SK-N-SH treated with all-trans-retinoic acid at 6 μM for 48 hours (cell line): ENCODE measurements around the gene RBM33.

ENCODE experiments used
- ATAC-seq: fragments of 200-7000 bp; cut with Tn5 transposase; 3 replicates; pipeline ENCODE4 v1.9.1; 2020; ENCODE audit warnings: mild to moderate bottlenecking, moderate library complexity
- CSDC2 ChIP-seq: fragments of 250-450 bp; sonication (Bioruptor Pico); IDR thresholded peaks from 2 replicates; pipeline ENCODE4 v1.5.0; 2020; ENCODE audit warnings: mild to moderate bottlenecking, moderate library complexity
- CSRNP3 ChIP-seq: fragments of 250-450 bp; sonication (Bioruptor Pico); IDR thresholded peaks from 2 replicates; pipeline ENCODE4 v1.5.1; 2021; ENCODE audit warnings: mild to moderate bottlenecking, moderate library complexity
- ESRRG ChIP-seq: fragments of 250-450 bp; sonication (Bioruptor Pico); IDR thresholded peaks from 2 replicates; pipeline ENCODE4 v1.6.1; 2021; ENCODE audit warnings: mild to moderate bottlenecking
- GLIS3 ChIP-seq: fragments of 250-450 bp; sonication (Bioruptor Pico); IDR thresholded peaks from 2 replicates; pipeline ENCODE4 v1.5.0; 2020; ENCODE audit warnings: mild to moderate bottlenecking, moderate library complexity
- ISL1 ChIP-seq: fragments of 250-450 bp; sonication (Bioruptor Pico); IDR thresholded peaks from 2 replicates; pipeline ENCODE4 v2.1.2; 2022; ENCODE audit warnings: mild to moderate bottlenecking, moderate library complexity
- OSR1 ChIP-seq: fragments of 250-450 bp; sonication (Bioruptor Pico); IDR thresholded peaks from 2 replicates; pipeline ENCODE4 v1.8.0; 2022; ENCODE audit warnings: moderate library complexity, mild to moderate bottlenecking, inconsistent platforms
- PATZ1 ChIP-seq: fragments of 250-450 bp; sonication (Bioruptor Pico); IDR thresholded peaks from 2 replicates; pipeline ENCODE4 v1.8.0; 2020; ENCODE audit warnings: mild to moderate bottlenecking, moderate library complexity, borderline replicate concordance
- PPARA ChIP-seq: fragments of 250-450 bp; sonication (Bioruptor Pico); IDR thresholded peaks from 2 replicates; pipeline ENCODE4 v1.5.0; 2020; ENCODE audit warnings: mild to moderate bottlenecking, borderline replicate concordance
- RARB ChIP-seq: fragments of 250-450 bp; sonication (Bioruptor Pico); IDR thresholded peaks from 2 replicates; pipeline ENCODE4 v1.8.0; 2021; ENCODE audit warnings: mild to moderate bottlenecking, moderate library complexity
- SNAI2 ChIP-seq: fragments of 250-450 bp; sonication (Bioruptor Pico); IDR thresholded peaks from 2 replicates; pipeline ENCODE4 v1.5.0; 2020; ENCODE audit warnings: mild to moderate bottlenecking, moderate library complexity
- TCF4 ChIP-seq: fragments of 250-450 bp; sonication (Bioruptor Pico); IDR thresholded peaks from 2 replicates; pipeline ENCODE4 v1.8.0; 2021; ENCODE audit warnings: mild to moderate bottlenecking, moderate library complexity, borderline replicate concordance
- TOX ChIP-seq: fragments of 250-450 bp; sonication (Bioruptor Pico); IDR thresholded peaks from 2 replicates; pipeline ENCODE4 v1.8.0; 2021; ENCODE audit warnings: mild to moderate bottlenecking, moderate library complexity, borderline replicate concordance
- TSHZ2 ChIP-seq: fragments of 250-450 bp; sonication (Bioruptor Pico); IDR thresholded peaks from 2 replicates; pipeline ENCODE4 v1.5.0; 2020; ENCODE audit warnings: mild to moderate bottlenecking, moderate library complexity
- ZFP3 ChIP-seq: fragments of 250-450 bp; sonication (Bioruptor Pico); IDR thresholded peaks from 2 replicates; pipeline ENCODE4 v1.5.0; 2020; ENCODE audit warnings: mild to moderate bottlenecking, moderate library complexity
- ZFP30 ChIP-seq: fragments of 450-650 bp; formaldehyde crosslinking; IDR thresholded peaks from 2 replicates; pipeline ENCODE4 v1.5.0; 2022; ENCODE audit warnings: mild to moderate bottlenecking, moderate library complexity
- ZNF70 ChIP-seq: fragments of 450-650 bp; formaldehyde crosslinking; IDR thresholded peaks from 2 replicates; pipeline ENCODE4 v1.5.0; 2020; ENCODE audit warnings: mild to moderate bottlenecking, moderate library complexity

Gene RBM33

DNA sequence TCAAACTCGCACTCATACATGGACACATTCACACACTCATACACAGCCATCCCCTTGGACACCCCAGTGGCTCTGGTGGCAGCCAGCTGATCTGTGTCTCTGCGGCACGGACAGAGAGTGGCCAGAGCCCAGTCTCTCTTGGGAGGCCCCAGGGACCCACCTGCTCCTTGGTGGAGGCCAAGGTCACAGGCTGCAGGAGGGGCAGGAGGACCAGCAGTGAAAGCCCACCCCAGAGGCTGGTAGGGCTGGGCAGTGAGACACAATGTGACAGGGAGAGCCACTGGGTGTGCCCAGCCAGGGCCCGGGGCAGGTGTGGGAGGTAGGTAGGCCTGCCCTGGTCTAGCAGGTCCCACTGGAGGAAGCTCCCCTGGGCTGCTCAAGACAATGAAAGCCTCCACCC is 149.3 kb downstream of the RBM33 start:
- ATAC-seq: no peak
- no peak for TF ChIP-seq OSR1 (CRISPR knock-in tag)
- no peak for TF ChIP-seq GLIS3 (CRISPR knock-in tag)
- no peak for TF ChIP-seq CSDC2 (CRISPR knock-in tag)
- TF ChIP-seq ZFP30 (CRISPR knock-in tag): no peak
- no peak for TF ChIP-seq TCF4 (CRISPR knock-in tag)
- no peak for TF ChIP-seq ZNF70 (CRISPR knock-in tag)
- TF ChIP-seq ZFP3 (CRISPR knock-in tag): no peak
- TF ChIP-seq ISL1 (CRISPR knock-in tag): no peak
- no peak for TF ChIP-seq TOX (CRISPR knock-in tag)
- no peak for TF ChIP-seq RARB (CRISPR knock-in tag)
- TF ChIP-seq PPARA: no peak
- no peak for TF ChIP-seq PATZ1

GRCh38 chr7:155794196-155794595 is 149.7 kb downstream of the RBM33 start:
- no peak for TF ChIP-seq GLIS3 (CRISPR knock-in tag)
- no peak for TF ChIP-seq ZFP3 (CRISPR knock-in tag)
- TF ChIP-seq TOX (CRISPR knock-in tag): no peak
- no peak for TF ChIP-seq ESRRG
- no peak for TF ChIP-seq CSRNP3 (CRISPR knock-in tag)
- no peak for TF ChIP-seq SNAI2 (CRISPR knock-in tag)
- TF ChIP-seq TSHZ2: no peak
- no peak for ATAC-seq

GRCh38 chr7:155795401-155795800 is 150.9 kb downstream of the RBM33 start:
- TF ChIP-seq ZNF70 (CRISPR knock-in tag) (no peak), TSHZ2 (no peak), TCF4 (CRISPR knock-in tag) (no peak), SNAI2 (CRISPR knock-in tag) (no peak), PATZ1 (no peak), CSDC2 (CRISPR knock-in tag) (no peak), RARB (CRISPR knock-in tag) (no peak), PPARA (no peak), ZFP3 (CRISPR knock-in tag) (no peak), ESRRG (no peak), CSRNP3 (CRISPR knock-in tag) (no peak)
- ATAC-seq: no peak
